H1 (cell line): ENCODE results near the gene COL5A1. TPM values are rescaled to one million over a fixed set of nuclear protein-coding genes. Genes with fewer than 3 reads are reported as not detected.

Experiments
- CBX5 ChIP-seq: fragments of 300-800, 300-1000 bp; sonication (generic); IDR thresholded peaks from 2 replicates; pipeline ENCODE4 v1.7.1; 2016; ENCODE audit warnings: antibody characterized with exemption, low read length, low read depth
- HDAC6 ChIP-seq: IDR thresholded peaks from one replicate; pipeline ENCODE4 v1.7.1; 2012; ENCODE audit warnings: low read depth, mild to moderate bottlenecking, inconsistent platforms, low read length, moderate library complexity
- KDM1A ChIP-seq: fragments of 200-600, 300-600 bp; sonication (generic); IDR thresholded peaks from 2 replicates; pipeline ENCODE4 v1.7.1; 2016; ENCODE audit warnings: mild to moderate bottlenecking, low read length, borderline replicate concordance
- SIX5 ChIP-seq: IDR thresholded peaks from 2 replicates; pipeline ENCODE4 v1.6.1; 2011; ENCODE audit warnings: mild to moderate bottlenecking, low read depth, low read length
- TEAD4 ChIP-seq: IDR thresholded peaks from 2 replicates; pipeline ENCODE4 v1.6.1; 2012; ENCODE audit warnings: low read depth, low read length, inconsistent platforms, mixed read lengths
- polyA plus RNA-seq, 7 experiments: library from polyadenylated mRNA; depleted of rRNA in 3 of 7; stranded (reverse) in 5 of 7; unstranded in 2 of 7; fragments of >200 nt in 5 of 7; fragments of 200-250 nt in 2 of 7; gene quantifications; 1 replicate in 5 of 7; 2 replicates in 1 of 7; 4 replicates in 1 of 7; pipeline versions ENCODE4 v1.2.1 to v1.2.3, GENCODE V29; 2011 to 2013; ENCODE audit warnings: missing spikeins in 2 of 7, mixed read lengths in 2 of 7
- total RNA-seq: library from RNA; stranded (reverse); fragmentation: NEBNext Ultra II Directional; extraction: Animal tissue kit (Norgen Biotek cat#: 25700); gene quantifications from 2 replicates; pipeline ENCODE4 v1.2.1, GENCODE V29; 2021
- TF ChIP-seq, protein P1 (sequence below): IDR thresholded peaks from 2 replicates; pipeline ENCODE4 v1.6.1; 2012; ENCODE audit warnings: inconsistent platforms

COL5A1 gene
- total and polyA plus RNA-seq, 2 of the 8 experiments (the other 6 are each of a cell fraction or from before 2014, with no cell fraction given): 3.8 to 12.0 TPM

- TF ChIP-seq CBX5: no peak
- TF ChIP-seq TEAD4: no peak
- TF ChIP-seq, protein P1, sequence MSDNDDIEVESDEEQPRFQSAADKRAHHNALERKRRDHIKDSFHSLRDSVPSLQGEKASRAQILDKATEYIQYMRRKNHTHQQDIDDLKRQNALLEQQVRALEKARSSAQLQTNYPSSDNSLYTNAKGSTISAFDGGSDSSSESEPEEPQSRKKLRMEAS: no peak
- no peak for TF ChIP-seq SIX5
- no peak for TF ChIP-seq KDM1A
- no peak for TF ChIP-seq HDAC6
Measured at GRCh38 chr9:134847138-134847537, 205.5 kb downstream of the COL5A1 start (continued).
